ENCODE measurements around the gene GALNT2. TPM values are rescaled to one million over a fixed set of nuclear protein-coding genes. Genes with fewer than 3 reads are reported as not detected.

GALNT2 gene
- total RNA-seq, 2 experiments from 2014 or later = 59.8 to 62.4 TPM

DNA sequence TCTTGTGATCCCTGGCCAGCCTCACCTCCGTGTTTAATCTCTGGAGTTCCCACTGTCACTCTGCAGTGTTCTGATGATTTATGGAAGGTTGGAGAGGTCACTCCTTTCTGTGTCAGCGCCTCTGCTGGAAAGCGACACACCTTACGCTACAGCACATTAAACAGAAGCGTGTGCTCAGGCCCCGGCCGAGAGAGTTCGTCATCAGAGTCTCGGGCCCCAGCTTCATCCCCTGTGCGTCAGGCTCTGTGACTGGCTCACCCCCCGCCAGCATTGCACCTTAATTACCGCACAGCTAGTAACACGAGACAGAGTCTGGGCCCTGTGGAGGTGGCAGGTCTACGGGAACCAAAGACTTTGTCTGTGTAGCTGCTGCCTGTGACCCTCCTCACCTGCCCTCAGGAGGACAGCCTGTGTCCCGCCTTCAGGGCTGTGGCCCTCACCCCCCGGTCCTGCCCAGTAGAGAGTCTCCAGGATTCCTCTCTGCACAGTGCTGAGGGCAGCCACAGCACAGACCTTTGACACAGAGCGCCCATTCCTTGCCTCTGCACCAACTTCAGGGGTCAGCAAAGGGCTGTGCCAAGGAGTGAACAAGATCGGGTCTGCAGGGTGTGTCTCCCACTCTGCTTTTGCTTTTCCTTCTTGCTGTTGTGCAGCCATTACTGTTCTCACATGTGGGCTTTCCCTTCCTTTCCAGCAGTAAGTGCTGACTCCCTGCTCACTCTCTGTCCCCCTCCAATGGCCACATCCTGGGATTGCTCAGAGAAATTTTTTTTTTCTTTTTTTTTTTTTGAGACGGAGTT lies 201.5 kb downstream of the GALNT2 start:
- intact Hi-C loops (cut with micrococcal nuclease) = no loop called here
- no peak overlapping the region for H3K4me3 Mint-ChIP-seq
- DNase-seq = peak; percentile 36
- H3K36me3 Mint-ChIP-seq (ENCODE audit: low read depth) = peaks cover 33% of the 10 kb centered on the region
- peaks cover 50% of the 10 kb centered on the region for H3K4me1 Mint-ChIP-seq (ENCODE audit: low read depth)
- CTCF ChIA-PET = interaction anchor here (0.6 to 1.2 kb wide), 3 partner anchors 59 to 160 kb away, joined by 3 to 4 read pairs (median 3); no protein-coding TSS in a partner anchor
- no peaks in the 10 kb centered on the region for H3K9me3 Mint-ChIP-seq
- H3K27me3 Mint-ChIP-seq (ENCODE audit: low read depth) = no peaks in the 10 kb centered on the region
- no peak overlapping the region for H3K27ac Mint-ChIP-seq

DNA sequence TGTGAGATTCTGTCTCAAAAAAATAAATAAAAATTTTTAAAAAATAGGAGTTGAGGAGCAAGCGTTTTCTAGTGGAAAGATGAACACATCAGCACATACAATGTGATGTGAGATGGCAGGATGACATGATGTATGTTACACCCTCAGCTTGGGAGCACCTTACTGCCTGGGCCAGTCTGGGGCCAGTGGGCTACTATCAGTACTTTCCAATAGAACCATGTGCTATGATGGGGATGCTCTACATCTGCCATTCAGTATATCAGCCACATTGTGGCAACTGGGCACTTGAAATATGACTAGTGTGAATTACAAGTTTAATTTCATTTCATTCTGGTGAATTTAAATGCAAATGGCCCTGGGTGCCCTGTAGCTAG lies 203.1 kb downstream of the GALNT2 start:
- CTCF ChIA-PET = interaction anchor here (0.6 to 1.7 kb wide), 9 partner anchors 11 to 609 kb away, joined by 3 to 6 read pairs (median 3); no protein-coding TSS in a partner anchor
- no peak for DNase-seq
- intact Hi-C loops (cut with micrococcal nuclease) = loop anchor here (1.0 to 5.0 kb wide), 3 partner anchors 29 to 606 kb away; no protein-coding TSS in a partner anchor
- Mint-ChIP-seq H3K4me1 (ENCODE audit: low read depth) (peaks cover 57% of the 10 kb centered on the region), H3K36me3 (ENCODE audit: low read depth) (peaks cover 22% of the 10 kb centered on the region), H3K4me3 (no peak overlapping the region), H3K27me3 (ENCODE audit: low read depth) (no peaks in the 10 kb centered on the region), H3K27ac (peak overlapping the region; percentile 75), H3K9me3 (no peaks in the 10 kb centered on the region)

DNA sequence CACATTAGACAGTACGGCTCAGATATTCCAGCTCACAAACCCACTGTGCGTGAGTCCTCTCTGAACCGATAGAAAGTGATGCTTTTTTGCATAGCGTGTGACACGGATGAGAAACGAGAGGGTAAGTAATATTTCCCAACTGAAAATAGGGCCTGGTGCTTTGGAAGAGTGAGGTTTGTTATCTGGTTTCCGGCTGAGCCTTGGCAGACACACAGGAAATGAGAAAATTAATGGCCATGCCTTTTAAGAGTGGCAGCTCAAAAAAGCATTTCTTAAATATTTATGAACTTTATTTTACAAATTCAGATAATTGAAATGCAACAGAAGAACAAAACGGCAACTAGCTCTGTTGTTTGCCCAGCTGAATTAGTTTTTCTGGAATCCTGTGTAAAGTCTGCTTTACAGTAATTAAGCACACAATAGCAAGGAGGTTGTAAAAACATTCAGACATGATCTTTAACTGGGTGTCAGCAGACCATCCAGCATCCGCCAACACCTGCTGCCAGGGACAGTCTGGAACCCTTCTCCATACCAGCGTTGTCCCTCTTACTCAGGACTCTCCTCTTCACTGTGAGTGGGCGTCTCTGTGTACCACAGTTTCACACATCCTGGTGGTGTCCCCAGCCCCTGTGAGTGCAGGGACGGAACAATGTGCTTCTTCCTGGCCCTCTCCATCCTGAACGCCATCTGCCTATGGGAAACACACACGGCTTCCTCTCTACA lies 203.7 kb downstream of the GALNT2 start:
- Mint-ChIP-seq H3K27ac (peak overlapping the region; percentile 75), H3K36me3 (ENCODE audit: low read depth) (peaks cover 16% of the 10 kb centered on the region), H3K9me3 (no peaks in the 10 kb centered on the region), H3K27me3 (ENCODE audit: low read depth) (no peaks in the 10 kb centered on the region), H3K4me3 (no peak overlapping the region), H3K4me1 (ENCODE audit: low read depth) (peaks cover 57% of the 10 kb centered on the region)
- CTCF ChIA-PET = interaction anchor here (0.6 to 1.7 kb wide), 8 partner anchors 11 to 610 kb away, joined by 3 to 6 read pairs (median 3); no protein-coding TSS in a partner anchor
- peak; percentile 59 for DNase-seq
- intact Hi-C loops (cut with micrococcal nuclease) = loop anchor here (1.0 to 5.0 kb wide), 3 partner anchors 30 to 606 kb away; no protein-coding TSS in a partner anchor

DNA sequence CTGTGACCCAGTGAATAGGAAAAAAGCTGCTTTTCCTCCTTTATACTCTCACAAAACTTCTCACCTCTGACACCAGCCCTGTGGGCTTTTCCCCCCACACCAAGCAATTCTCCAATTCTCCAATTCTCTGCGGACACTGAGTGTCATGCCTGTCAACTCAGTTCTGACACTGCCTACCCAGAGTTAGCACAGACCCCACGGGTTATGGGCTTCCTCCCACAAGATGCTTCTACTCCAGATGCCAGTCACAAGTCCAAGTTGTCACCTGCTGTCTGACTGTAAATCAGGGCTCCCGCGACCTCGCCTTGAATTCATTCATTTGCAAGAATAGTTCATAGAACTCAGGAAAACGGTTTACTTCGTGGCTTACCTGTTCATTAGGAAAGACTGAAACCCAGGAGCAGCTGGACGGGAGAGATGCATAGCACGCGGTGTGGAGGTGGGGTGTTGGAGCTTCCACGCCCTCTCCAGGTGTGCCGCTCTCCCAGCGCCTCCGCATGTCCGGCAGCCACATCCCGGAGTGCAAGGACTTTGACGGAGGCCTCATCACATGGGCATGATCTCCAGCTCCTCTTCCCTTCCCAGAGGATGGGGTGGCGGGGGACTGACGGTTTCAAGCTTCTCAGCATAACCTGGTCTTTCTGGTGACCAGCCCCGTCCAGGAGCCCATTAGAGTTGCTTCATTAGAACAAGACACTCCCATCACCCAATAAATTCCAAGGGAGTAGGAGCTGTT lies 204.4 kb downstream of the GALNT2 start:
- DNase-seq = no peak
- no peak overlapping the region for H3K4me3 Mint-ChIP-seq
- peaks cover 17% of the 10 kb centered on the region for H3K36me3 Mint-ChIP-seq (ENCODE audit: low read depth)
- peak overlapping the region; percentile 75 for H3K27ac Mint-ChIP-seq
- H3K4me1 Mint-ChIP-seq (ENCODE audit: low read depth) = peaks cover 58% of the 10 kb centered on the region
- no peaks in the 10 kb centered on the region for H3K27me3 Mint-ChIP-seq (ENCODE audit: low read depth)
- H3K9me3 Mint-ChIP-seq = no peaks in the 10 kb centered on the region
- intact Hi-C loops (cut with micrococcal nuclease) = loop anchor here (2.0 to 5.0 kb wide), 2 partner anchors 31 to 159 kb away; no protein-coding TSS in a partner anchor
- CTCF ChIA-PET = interaction anchor here (1.3 to 1.7 kb wide), 2 partner anchors 105 to 188 kb away, joined by 3 to 5 read pairs; no protein-coding TSS in a partner anchor

DNA sequence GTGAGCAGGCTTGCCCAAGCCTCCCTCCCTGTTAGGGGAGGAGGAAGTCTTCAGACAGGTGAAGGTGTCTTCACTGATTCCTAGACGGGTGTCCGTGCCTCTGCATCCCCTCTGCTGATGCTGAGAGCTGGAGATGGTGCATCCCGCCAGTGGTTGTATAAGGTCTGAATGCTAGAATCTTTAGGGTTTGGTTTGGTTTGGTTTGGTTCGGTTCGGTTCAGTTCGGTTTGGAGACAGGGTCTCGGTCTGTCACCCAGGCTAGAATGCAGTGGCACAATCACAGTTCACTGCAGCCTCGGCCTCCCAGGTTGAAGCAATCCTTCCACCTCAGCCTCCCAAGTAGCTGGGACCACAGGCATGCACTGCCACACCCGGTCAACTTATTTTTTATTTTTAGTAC lies 205.5 kb downstream of the GALNT2 start:
- Mint-ChIP-seq H3K27ac (no peak overlapping the region), H3K4me3 (no peak overlapping the region), H3K9me3 (no peaks in the 10 kb centered on the region), H3K4me1 (ENCODE audit: low read depth) (peaks cover 66% of the 10 kb centered on the region), H3K27me3 (ENCODE audit: low read depth) (no peaks in the 10 kb centered on the region), H3K36me3 (ENCODE audit: low read depth) (peaks cover 25% of the 10 kb centered on the region)
- CTCF ChIA-PET = no interaction called here
- intact Hi-C loops (cut with micrococcal nuclease) = loop anchor here (5.0 kb wide), 1 partner anchor 160 kb away; no protein-coding TSS in a partner anchor
- no peak for DNase-seq

DNA sequence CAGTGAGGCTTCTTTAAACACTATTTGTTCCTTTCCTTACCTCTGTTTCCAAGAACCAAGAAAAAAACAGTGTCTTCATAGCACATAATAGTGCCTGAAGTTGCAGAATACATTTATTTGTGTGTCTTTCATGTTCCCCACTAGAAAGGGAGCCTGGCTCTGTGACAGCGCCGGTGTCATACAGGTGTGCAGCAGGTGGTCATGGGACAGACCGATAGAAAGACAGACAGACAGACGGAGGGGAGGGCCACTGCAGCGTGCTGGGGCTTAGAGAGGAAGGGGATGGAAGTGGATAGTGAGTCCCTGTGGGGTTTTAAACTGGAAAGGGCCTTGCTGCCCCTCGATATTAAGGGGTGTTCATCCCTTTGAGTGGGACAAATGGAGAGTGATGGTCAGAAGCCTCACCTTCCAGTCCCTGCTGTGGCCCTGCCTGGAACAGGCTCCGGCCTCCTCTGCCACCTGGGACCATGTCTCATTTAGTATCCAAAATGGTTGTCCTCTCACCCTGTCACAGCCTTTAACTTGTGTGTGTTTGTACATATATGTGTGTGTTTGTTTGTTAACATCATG lies 206.2 kb downstream of the GALNT2 start:
- Mint-ChIP-seq H3K27me3 (ENCODE audit: low read depth) (no peaks in the 10 kb centered on the region), H3K9me3 (no peaks in the 10 kb centered on the region), H3K4me1 (ENCODE audit: low read depth) (peaks cover 64% of the 10 kb centered on the region), H3K27ac (peak overlapping the region; percentile 77), H3K4me3 (no peak overlapping the region), H3K36me3 (ENCODE audit: low read depth) (peaks cover 23% of the 10 kb centered on the region)
- intact Hi-C loops (cut with micrococcal nuclease) = loop anchor here (5.0 kb wide), 1 partner anchor 161 kb away; no protein-coding TSS in a partner anchor
- CTCF ChIA-PET = no interaction called here
- DNase-seq = no peak

DNA sequence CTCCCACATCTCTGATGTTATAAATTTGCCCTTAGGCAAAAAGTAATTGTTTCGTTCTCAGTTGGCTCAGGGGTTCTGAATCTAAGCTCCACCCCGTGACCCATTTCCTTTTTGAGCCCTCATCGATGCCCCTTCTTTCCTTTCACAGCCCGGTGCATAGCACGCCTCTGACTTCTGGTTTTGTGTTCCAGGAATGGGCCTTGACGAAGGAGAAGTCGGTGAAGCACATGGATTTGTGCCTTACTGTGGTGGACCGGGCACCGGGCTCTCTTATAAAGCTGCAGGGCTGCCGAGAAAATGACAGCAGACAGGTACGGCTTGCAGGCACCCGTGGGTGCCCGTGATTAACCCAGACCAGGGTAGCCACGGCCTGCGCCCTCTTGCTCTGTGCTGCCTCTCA lies 207.2 kb downstream of the GALNT2 start:
- DNase-seq = peak; percentile 34
- Mint-ChIP-seq H3K4me1 (ENCODE audit: low read depth) (peaks cover 57% of the 10 kb centered on the region), H3K36me3 (ENCODE audit: low read depth) (peaks cover 24% of the 10 kb centered on the region), H3K4me3 (peak overlapping the region; percentile 42), H3K27ac (peak overlapping the region; percentile 68), H3K27me3 (ENCODE audit: low read depth) (no peaks in the 10 kb centered on the region), H3K9me3 (no peaks in the 10 kb centered on the region)
- intact Hi-C loops (cut with micrococcal nuclease) = loop anchor here (5.0 kb wide), 1 partner anchor 162 kb away; no protein-coding TSS in a partner anchor
- CTCF ChIA-PET = no interaction called here

DNA sequence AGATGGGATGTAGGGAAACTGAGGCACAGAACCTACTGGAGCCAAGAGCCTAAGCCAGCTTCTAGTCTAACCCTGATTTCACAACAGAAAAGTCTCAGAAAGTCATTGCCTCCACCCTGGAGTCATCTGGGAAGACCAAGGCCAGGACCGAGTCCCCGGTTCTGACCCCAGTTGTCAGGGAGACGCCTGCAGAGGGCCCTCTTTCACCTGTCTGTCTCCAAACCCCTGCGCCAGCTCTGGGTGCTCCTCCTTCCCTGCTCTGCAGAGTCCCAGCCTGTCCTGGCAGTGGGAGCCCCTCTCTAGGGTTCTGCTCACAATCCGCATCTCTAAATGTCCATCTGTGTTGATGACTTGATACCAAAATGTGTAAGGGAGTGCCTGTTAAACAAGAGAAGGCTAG lies 209.4 kb downstream of the GALNT2 start:
- H3K27ac Mint-ChIP-seq = no peak overlapping the region
- CTCF ChIA-PET = no interaction called here
- DNase-seq = no peak
- H3K4me3 Mint-ChIP-seq = no peak overlapping the region
- no peaks in the 10 kb centered on the region for H3K27me3 Mint-ChIP-seq (ENCODE audit: low read depth)
- H3K4me1 Mint-ChIP-seq (ENCODE audit: low read depth) = peaks cover 44% of the 10 kb centered on the region
- no peaks in the 10 kb centered on the region for H3K9me3 Mint-ChIP-seq
- intact Hi-C loops (cut with micrococcal nuclease) = no loop called here
- peaks cover 26% of the 10 kb centered on the region for H3K36me3 Mint-ChIP-seq (ENCODE audit: low read depth)

DNA sequence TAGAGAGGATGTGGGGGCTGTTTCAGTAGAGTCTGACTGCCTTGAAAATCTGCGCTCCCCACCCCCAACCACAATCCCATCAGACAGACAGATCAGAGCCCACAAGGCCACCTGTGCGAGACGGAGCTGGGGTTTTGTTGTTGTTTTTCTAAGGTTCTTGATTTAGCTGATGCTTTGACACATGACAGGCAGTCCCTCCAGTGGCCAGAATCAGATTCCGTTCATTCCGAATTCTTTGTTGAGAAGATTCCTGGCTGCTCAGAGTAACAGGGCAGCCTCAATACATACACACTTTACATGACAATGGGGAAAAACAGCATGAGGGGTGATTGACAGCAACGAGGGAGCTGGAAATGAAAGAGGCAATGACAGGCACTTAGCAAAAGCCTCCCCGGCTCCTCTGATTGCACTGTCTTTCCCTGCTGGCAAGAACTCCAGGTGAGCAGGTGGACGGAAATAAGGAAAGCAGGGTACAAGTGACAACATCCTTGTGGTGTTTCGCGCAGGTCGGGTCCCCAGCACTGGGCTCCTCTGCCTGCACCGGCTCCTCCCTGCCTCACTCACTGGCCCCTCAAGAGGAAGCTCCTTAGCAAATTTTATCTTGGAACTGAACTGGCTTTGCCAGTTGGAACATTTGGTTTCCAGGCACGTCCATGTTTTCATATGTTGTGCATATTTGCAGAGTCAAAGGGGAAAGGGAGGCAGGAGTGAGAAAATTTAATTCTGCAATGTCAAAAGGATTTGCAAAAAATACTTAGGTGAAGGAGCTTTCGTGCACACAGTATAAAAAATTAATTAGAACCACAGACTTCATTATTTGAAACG lies 210.4 kb downstream of the GALNT2 start:
- H3K27me3 Mint-ChIP-seq (ENCODE audit: low read depth) = no peaks in the 10 kb centered on the region
- intact Hi-C loops (cut with micrococcal nuclease) = no loop called here
- no peaks in the 10 kb centered on the region for H3K9me3 Mint-ChIP-seq
- H3K4me3 Mint-ChIP-seq = no peak overlapping the region
- H3K36me3 Mint-ChIP-seq (ENCODE audit: low read depth) = peaks cover 27% of the 10 kb centered on the region
- H3K27ac Mint-ChIP-seq = no peak overlapping the region
- DNase-seq = no peak
- CTCF ChIA-PET = interaction anchor here (0.7 kb wide), 1 partner anchor 208 kb away, joined by 3 read pairs; no protein-coding TSS in a partner anchor
- H3K4me1 Mint-ChIP-seq (ENCODE audit: low read depth) = peaks cover 43% of the 10 kb centered on the region

DNA sequence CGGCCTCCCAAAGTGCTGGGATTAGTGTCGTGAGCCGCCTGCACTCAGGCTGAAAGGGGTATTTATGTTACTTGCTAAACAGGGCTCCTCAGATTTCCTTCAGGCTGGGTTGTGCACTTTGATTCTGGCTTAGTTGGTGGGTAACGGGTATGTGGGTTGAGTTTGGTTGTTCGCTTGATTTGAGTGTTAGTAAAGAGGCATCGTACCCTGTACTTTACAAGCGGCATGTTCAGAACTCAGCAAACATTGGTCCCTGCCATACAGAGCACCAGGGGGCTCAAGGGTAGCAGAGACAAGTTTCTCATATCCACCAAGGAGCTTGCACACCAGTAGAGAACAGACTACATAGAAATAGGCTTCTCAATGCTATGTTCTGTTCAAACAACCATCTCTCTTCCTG lies 211.3 kb downstream of the GALNT2 start:
- CTCF ChIA-PET = no interaction called here
- intact Hi-C loops (cut with micrococcal nuclease) = no loop called here
- no peaks in the 10 kb centered on the region for H3K9me3 Mint-ChIP-seq

More for the DNA sequence above, 211.3 kb downstream of the GALNT2 start:
- Mint-ChIP-seq H3K27ac (no peak overlapping the region), H3K4me1 (ENCODE audit: low read depth) (peaks cover 34% of the 10 kb centered on the region), H3K27me3 (ENCODE audit: low read depth) (no peaks in the 10 kb centered on the region), H3K4me3 (no peak overlapping the region), H3K36me3 (ENCODE audit: low read depth) (peaks cover 27% of the 10 kb centered on the region)
- DNase-seq = no peak
